ENCODE results near the gene AMOTL2. TPM values are rescaled to one million over a fixed set of nuclear protein-coding genes. Genes with fewer than 3 reads are reported as not detected.

Gene AMOTL2
- total RNA-seq, 2 experiments from 2014 or later: 0.12 to 0.39 TPM

DNA sequence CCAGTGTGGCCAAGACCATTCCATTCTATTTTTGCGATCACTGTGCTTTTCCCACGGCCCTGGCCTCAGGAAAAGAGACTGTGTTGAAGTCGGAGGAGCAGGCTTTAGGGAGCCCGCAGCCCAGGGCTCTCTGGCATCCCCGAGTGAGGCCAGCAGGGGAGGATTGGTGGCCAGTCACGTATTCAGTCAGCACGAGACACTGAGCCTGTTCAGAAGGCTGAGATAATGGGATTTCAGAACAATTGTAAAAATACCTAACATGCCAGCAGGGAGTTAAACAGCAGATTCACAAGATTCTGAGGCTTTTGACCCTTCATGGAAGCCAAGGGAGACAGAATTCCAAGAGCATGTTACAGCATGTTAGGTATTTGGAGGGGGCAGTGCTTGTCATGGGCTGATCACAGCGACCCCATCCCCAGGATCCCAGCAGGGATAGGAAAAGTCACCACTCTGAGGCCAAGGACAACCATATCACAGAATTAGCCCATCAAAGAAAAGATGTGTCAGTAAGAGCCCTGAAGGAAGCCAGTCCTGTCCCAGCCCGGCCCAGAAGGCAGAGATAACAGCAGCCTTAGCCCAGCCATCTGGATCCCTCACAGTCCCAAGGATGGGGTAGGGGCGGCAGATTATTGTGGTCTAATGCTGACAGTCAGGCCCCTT is 40.6 kb downstream of the AMOTL2 start:
- intact Hi-C loops (cut with micrococcal nuclease): no loop called here
- no peaks in the 10 kb centered on the region for H3K9me3 Mint-ChIP-seq
- no peaks in the 10 kb centered on the region for H3K4me1 Mint-ChIP-seq (ENCODE audit: low read depth)

DNA sequence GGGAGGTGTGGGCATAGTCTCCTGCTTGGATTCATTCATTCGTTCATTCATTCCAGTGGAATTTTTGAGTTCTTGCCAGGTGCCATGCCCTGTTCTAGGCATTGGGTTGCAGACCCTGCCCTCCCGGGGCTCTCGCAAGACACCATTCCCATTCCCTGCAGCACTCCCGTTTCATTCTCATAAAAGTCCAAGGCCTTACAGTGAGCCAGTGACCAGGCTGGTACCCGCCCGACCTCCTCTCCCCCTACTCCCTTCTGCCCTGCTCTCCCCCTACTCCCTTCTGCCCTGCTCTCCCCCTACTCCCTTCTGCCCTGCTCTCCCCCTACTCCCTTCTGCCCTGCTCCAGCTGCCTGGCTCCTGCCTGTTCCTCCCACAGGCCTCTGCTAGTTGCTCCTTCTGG is 41.9 kb downstream of the AMOTL2 start:
- H3K36me3 Mint-ChIP-seq: no peaks in the 10 kb centered on the region
- ChIA-PET CTCF (no interaction called here), POLR2A (no interaction called here)
- no peaks in the 10 kb centered on the region for H3K4me1 Mint-ChIP-seq (ENCODE audit: low read depth)
- no peak overlapping the region for H3K4me3 Mint-ChIP-seq
- no peaks in the 10 kb centered on the region for H3K9me3 Mint-ChIP-seq
- H3K27me3 Mint-ChIP-seq: peaks cover 3% of the 10 kb centered on the region
- no peak overlapping the region for H3K27ac Mint-ChIP-seq
- intact Hi-C loops (cut with micrococcal nuclease): no loop called here
- DNase-seq: no peak

More for the DNA sequence above, 40.6 kb downstream of the AMOTL2 start:
- H3K27me3 Mint-ChIP-seq: peaks cover 3% of the 10 kb centered on the region
- no peak overlapping the region for H3K27ac Mint-ChIP-seq
- ChIA-PET POLR2A (no interaction called here), CTCF (no interaction called here)
- H3K4me3 Mint-ChIP-seq: no peak overlapping the region
- H3K36me3 Mint-ChIP-seq: no peaks in the 10 kb centered on the region
- DNase-seq: no peak

DNA sequence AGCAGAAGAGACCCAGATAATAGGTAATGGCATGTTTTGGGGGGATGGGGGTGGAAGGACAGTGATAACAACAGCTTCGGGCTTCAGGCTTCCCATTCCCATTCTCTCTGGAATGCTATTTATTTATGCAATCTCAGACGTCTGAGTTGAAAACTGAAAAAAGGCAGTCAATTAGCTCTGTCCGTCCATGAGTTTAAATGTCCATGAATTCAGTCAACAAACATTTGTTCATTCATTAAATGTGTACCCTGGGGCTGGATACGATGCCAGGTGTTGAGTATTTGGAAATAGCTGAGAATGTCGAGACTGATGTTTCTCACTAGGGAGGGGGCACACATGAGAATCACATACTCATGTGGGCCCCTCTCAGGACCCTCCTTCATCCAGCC is 42.4 kb downstream of the AMOTL2 start:
- H3K36me3 Mint-ChIP-seq: no peaks in the 10 kb centered on the region
- H3K27ac Mint-ChIP-seq: no peak overlapping the region
- intact Hi-C loops (cut with micrococcal nuclease): no loop called here
- ChIA-PET CTCF (no interaction called here), POLR2A (no interaction called here)
- no peak for DNase-seq
- no peaks in the 10 kb centered on the region for H3K4me1 Mint-ChIP-seq (ENCODE audit: low read depth)
- peaks cover 3% of the 10 kb centered on the region for H3K27me3 Mint-ChIP-seq
- H3K9me3 Mint-ChIP-seq: no peaks in the 10 kb centered on the region
- no peak overlapping the region for H3K4me3 Mint-ChIP-seq

DNA sequence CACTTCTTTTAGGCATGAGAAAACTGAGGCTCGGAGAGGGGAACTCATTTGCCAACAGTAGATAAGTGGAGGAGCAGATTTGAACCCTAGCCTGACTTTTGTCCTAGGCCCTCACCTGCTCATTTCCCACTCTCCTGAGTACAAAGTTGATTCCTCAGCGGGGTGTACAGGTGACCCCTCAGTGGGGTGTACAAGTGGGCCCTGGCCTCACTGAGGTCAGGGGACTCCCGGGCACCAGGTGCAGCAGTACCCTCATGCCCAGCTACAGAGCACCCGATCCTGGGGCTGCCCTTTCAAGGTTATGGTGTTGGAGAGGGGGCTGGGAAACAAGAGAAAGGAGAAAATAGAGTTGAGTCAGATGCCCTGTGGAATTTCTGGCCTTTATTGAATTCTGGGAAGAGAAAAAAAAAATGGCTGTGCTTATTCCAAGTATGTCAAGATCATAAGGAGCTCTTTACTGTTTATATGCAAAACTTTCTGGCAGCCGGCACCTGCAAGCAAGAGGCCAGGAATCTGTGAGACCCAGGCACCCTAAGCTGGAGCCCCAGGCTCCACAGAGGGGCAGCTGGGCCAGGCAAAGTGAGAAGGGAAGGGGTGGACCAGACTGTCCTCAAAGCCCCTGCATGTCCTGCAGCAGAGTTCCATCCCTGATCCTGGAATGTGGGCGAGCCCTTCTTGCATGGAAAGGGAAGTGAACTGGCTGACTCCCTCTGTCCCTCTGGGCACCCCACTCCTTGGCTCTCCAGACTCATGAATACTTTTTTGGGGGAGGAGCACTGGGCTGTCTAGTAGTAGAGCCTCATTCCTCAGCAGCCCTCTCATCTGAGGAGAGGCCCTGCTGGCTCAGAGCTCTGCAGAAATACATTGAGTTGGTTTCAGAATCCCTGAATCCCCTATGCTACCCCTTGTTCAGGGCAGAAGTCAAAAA is 43.1 kb downstream of the AMOTL2 start:
- Mint-ChIP-seq H3K9me3 (no peaks in the 10 kb centered on the region), H3K27ac (no peak overlapping the region), H3K4me3 (no peak overlapping the region), H3K36me3 (no peaks in the 10 kb centered on the region), H3K4me1 (ENCODE audit: low read depth) (no peaks in the 10 kb centered on the region), H3K27me3 (peaks cover 3% of the 10 kb centered on the region)
- no peak for DNase-seq
- ChIA-PET CTCF (no interaction called here), POLR2A (no interaction called here)
- intact Hi-C loops (cut with micrococcal nuclease): no loop called here

DNA sequence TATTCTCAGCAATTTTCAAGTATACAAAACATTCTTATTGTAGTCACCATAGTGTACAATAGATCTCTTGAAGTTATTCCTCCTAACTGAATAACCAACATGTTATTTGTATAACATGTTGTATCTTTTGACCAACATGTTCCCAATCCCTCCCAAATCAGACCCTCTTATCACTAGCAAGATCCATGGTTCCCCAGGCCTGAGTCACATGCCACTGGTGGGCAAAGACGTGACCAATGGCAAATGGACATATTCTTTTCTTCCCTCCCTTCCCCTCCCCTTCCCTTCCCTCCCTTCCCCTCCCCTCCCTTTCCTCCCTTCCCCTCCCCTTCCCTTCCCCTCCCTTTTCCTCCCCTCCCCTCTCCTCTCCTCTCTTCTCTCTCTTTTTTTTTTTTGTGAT is 45.4 kb downstream of the AMOTL2 start:
- no peaks in the 10 kb centered on the region for H3K4me1 Mint-ChIP-seq (ENCODE audit: low read depth)
- no peaks in the 10 kb centered on the region for H3K36me3 Mint-ChIP-seq
- intact Hi-C loops (cut with micrococcal nuclease): no loop called here
- no peaks in the 10 kb centered on the region for H3K9me3 Mint-ChIP-seq
- ChIA-PET POLR2A (no interaction called here), CTCF (no interaction called here)
- DNase-seq: no peak
- H3K27ac Mint-ChIP-seq: no peak overlapping the region
- no peak overlapping the region for H3K4me3 Mint-ChIP-seq
- H3K27me3 Mint-ChIP-seq: peaks cover 8% of the 10 kb centered on the region

DNA sequence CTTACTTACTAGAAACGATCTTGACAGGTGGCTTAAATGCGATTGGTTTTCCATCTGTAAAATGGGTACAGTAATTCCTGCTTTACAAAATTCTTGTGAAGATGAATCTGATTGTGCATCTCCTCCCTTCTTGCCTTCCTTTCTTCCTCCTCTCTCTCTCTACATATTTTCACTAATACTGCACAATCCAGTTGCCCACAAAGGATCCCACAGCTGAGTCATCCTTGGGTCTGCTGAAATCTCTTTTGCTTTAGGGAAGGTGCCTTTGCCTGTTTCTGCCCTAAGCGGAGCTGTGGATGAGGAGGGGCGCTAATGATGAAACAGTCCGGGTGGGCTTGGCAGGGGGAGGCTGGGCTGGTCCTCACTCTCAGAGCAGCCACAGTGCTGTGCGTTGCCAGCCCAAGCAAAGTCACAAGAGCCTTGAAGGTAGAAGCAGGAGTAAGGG is 46.1 kb downstream of the AMOTL2 start:
- Mint-ChIP-seq H3K36me3 (no peaks in the 10 kb centered on the region), H3K9me3 (no peaks in the 10 kb centered on the region), H3K27me3 (peaks cover 8% of the 10 kb centered on the region), H3K4me3 (no peak overlapping the region), H3K27ac (no peak overlapping the region), H3K4me1 (ENCODE audit: low read depth) (no peaks in the 10 kb centered on the region)
- POLR2A ChIA-PET: no interaction called here
- no peak for DNase-seq
- CTCF ChIA-PET: no interaction called here
- intact Hi-C loops (cut with micrococcal nuclease): no loop called here

DNA sequence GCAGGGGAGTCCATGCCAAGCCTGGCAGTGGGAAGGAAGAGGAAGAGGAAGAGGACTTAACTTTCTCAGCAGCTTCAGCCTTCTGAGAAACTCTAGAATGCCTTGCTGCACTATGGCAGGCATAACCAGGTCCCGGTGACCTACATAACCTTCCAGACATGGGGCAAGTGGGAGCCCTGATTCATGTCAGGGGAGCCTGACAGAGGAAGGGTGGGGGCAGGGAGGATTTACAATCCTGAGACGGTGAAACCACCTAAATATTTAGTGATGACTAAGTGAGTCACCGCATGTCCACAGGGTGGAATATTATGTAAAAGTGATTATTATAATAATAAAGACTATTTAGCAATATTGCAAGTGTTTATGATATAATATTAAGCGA is 46.7 kb downstream of the AMOTL2 start:
- Mint-ChIP-seq H3K4me1 (ENCODE audit: low read depth) (no peaks in the 10 kb centered on the region), H3K27me3 (peaks cover 12% of the 10 kb centered on the region), H3K27ac (no peak overlapping the region), H3K4me3 (no peak overlapping the region), H3K9me3 (no peaks in the 10 kb centered on the region), H3K36me3 (no peaks in the 10 kb centered on the region)
- ChIA-PET CTCF (no interaction called here), POLR2A (no interaction called here)
- DNase-seq: no peak
- intact Hi-C loops (cut with micrococcal nuclease): no loop called here

DNA sequence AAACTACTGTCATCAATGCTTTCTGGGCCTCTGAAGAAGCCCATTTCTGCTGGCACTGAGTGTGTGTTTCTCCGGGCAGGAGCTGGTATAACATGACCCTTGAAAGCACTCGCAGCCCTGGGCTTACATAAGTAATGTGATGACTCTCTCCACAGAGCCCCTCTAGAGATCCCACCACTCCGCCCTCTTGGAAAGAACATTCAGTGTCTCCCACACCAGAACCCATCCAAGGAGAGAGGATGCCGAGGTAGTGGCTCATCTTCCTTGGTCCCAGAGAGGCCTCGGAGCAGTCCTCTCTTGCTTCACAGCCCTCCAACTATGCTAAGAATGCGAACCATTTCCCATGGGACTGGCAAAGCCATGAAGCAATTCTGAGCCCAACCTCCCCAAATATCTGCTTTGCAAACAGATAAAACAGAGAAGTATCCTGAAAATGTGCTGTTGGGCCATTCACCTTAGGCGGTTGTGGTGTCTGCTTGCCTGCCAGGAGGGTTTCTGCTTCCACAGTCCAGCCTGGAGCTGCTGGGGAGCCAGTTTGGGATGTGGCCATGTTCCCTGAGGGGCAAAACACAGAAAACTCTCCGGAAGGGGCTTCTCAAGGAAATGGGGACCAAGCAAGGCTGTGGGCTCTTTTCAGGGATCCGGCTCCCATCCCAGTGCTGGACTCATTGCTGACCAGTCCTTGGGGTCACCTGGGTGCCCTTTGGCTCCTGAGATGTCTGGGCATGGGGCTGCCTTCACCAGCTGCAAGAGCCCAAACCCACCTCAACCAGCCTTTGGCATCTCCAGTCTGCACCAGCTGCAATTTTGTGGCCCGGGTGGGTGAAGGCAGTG is 47.3 kb downstream of the AMOTL2 start:
- Mint-ChIP-seq H3K27ac (no peak overlapping the region), H3K9me3 (no peaks in the 10 kb centered on the region), H3K27me3 (peaks cover 11% of the 10 kb centered on the region), H3K4me1 (ENCODE audit: low read depth) (no peaks in the 10 kb centered on the region), H3K36me3 (no peaks in the 10 kb centered on the region), H3K4me3 (no peak overlapping the region)
- intact Hi-C loops (cut with micrococcal nuclease): no loop called here
- no peak for DNase-seq
- ChIA-PET POLR2A (no interaction called here), CTCF (no interaction called here)

DNA sequence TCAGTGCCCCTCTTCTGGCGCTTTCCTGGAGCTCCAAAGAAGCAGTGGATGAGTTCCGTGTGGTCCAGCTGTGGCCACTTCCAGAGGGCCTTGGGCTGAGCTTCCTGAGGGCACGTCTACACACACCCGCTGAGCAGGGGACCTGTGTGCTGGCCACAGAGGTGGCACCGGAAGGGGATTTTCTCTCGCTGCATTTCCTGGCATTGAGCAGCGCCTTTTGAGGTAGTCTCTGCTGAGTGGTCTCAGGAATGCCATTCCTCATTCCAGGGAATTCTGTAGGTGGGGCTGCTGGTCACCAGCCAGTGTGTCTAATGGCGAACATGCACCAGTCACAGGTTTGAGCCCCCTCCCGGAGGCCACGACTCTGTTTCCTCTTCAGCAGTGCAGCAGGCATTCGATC is 48.1 kb downstream of the AMOTL2 start:
- ChIA-PET CTCF (no interaction called here), POLR2A (no interaction called here)
- no peak for DNase-seq
- Mint-ChIP-seq H3K27ac (no peak overlapping the region), H3K9me3 (no peaks in the 10 kb centered on the region), H3K4me1 (ENCODE audit: low read depth) (no peaks in the 10 kb centered on the region), H3K27me3 (peaks cover 11% of the 10 kb centered on the region), H3K4me3 (no peak overlapping the region), H3K36me3 (no peaks in the 10 kb centered on the region)
- intact Hi-C loops (cut with micrococcal nuclease): no loop called here

DNA sequence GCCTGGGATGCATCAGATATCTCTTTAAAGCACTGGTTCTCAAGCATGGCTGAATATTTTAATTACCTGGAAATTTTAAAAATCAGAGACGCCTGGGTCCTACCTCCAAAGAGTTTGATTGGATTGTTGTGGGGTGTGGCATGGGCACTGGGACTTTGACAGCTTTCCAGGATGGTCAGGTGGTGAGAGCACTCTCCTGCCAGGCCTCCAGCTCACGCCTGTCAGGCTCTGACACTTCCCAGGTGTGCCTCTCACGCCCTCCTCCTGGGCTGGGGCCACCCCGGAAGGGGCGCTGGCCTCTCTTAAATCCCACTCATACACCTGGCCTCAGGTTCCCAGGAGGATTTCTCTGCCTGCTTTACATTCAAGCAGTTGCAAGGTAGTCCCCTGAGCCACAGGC is 48.5 kb downstream of the AMOTL2 start:
- POLR2A ChIA-PET: no interaction called here
- CTCF ChIA-PET: no interaction called here

DNA sequence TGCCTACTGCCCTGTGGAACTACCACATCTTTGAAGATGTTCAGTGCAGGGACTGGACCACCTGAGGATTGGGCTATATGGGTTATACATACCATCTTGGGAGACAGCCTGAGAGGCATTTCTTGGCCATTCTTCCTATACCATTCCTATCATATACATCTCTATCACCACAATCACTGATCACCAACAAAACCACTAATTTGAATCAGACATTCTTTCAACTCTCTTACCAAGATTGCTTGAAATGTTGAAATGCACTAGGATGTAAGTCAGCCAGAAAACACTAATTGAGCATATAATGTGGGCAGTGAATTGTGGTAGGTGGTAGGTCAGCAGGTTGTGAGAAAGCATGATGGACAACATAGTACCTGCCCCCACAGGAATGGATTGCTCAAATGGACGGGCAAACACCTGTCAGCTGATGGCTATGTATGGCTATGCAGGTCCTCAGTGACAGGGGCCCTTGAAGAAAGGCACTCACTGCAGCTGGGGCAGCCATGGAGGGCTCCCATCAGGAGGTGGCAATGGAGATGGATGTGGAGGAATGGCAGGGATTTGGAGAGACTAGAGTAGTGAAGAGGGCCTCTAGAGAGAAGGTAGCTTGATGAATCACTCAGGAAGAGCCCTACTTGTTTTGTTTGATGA is 49.1 kb downstream of the AMOTL2 start:
- H3K27me3 Mint-ChIP-seq: peaks cover 11% of the 10 kb centered on the region
- no peaks in the 10 kb centered on the region for H3K9me3 Mint-ChIP-seq
- intact Hi-C loops (cut with micrococcal nuclease): no loop called here
- no peak for DNase-seq
- no peaks in the 10 kb centered on the region for H3K4me1 Mint-ChIP-seq (ENCODE audit: low read depth)
- H3K27ac Mint-ChIP-seq: no peak overlapping the region
- H3K4me3 Mint-ChIP-seq: no peak overlapping the region
- CTCF ChIA-PET: no interaction called here
- POLR2A ChIA-PET: no interaction called here
- no peaks in the 10 kb centered on the region for H3K36me3 Mint-ChIP-seq

More for the DNA sequence above, 48.5 kb downstream of the AMOTL2 start:
- H3K27ac Mint-ChIP-seq: no peak overlapping the region
- no peaks in the 10 kb centered on the region for H3K36me3 Mint-ChIP-seq
- no peaks in the 10 kb centered on the region for H3K4me1 Mint-ChIP-seq (ENCODE audit: low read depth)
- no peak overlapping the region for H3K4me3 Mint-ChIP-seq
- no peak for DNase-seq
- intact Hi-C loops (cut with micrococcal nuclease): no loop called here
- H3K9me3 Mint-ChIP-seq: no peaks in the 10 kb centered on the region
- H3K27me3 Mint-ChIP-seq: peaks cover 11% of the 10 kb centered on the region

Data from activated CD4-positive, alpha-beta memory T cell treated with anti-CD3 and anti-CD28 coated beads for 36 hours (primary cell).